SK-N-SH treated with all-trans-retinoic acid at 6 μM for 48 hours (cell line): ENCODE results near the gene SREBF1.

Experiments used
- ATAC-seq: fragments of 200-7000 bp; cut with Tn5 transposase; 3 replicates; pipeline ENCODE4 v1.9.1; 2020; ENCODE audit warnings: mild to moderate bottlenecking, moderate library complexity
- ARNTL ChIP-seq: fragments of 450-650 bp; formaldehyde crosslinking; IDR thresholded peaks from 2 replicates; pipeline ENCODE4 v1.5.0; 2020; ENCODE audit warnings: low read depth, mild to moderate bottlenecking, moderate library complexity, borderline replicate concordance
- BACH2 ChIP-seq: fragments of 250-450 bp; sonication (Bioruptor Pico); IDR thresholded peaks from 2 replicates; pipeline ENCODE4 v1.9.0; 2021; ENCODE audit warnings: mild to moderate bottlenecking, borderline replicate concordance
- CSDC2 ChIP-seq: fragments of 250-450 bp; sonication (Bioruptor Pico); IDR thresholded peaks from 2 replicates; pipeline ENCODE4 v1.5.0; 2020; ENCODE audit warnings: mild to moderate bottlenecking, moderate library complexity
- ESRRG ChIP-seq: fragments of 250-450 bp; sonication (Bioruptor Pico); IDR thresholded peaks from 2 replicates; pipeline ENCODE4 v1.6.1; 2021; ENCODE audit warnings: mild to moderate bottlenecking
- GLIS3 ChIP-seq: fragments of 250-450 bp; sonication (Bioruptor Pico); IDR thresholded peaks from 2 replicates; pipeline ENCODE4 v1.5.0; 2020; ENCODE audit warnings: mild to moderate bottlenecking, moderate library complexity
- ISL1 ChIP-seq: fragments of 250-450 bp; sonication (Bioruptor Pico); IDR thresholded peaks from 2 replicates; pipeline ENCODE4 v2.1.2; 2022; ENCODE audit warnings: mild to moderate bottlenecking, moderate library complexity
- OSR1 ChIP-seq: fragments of 250-450 bp; sonication (Bioruptor Pico); IDR thresholded peaks from 2 replicates; pipeline ENCODE4 v1.8.0; 2022; ENCODE audit warnings: moderate library complexity, mild to moderate bottlenecking, inconsistent platforms
- PPARA ChIP-seq: fragments of 250-450 bp; sonication (Bioruptor Pico); IDR thresholded peaks from 2 replicates; pipeline ENCODE4 v1.5.0; 2020; ENCODE audit warnings: mild to moderate bottlenecking, borderline replicate concordance
- RARB ChIP-seq: fragments of 250-450 bp; sonication (Bioruptor Pico); IDR thresholded peaks from 2 replicates; pipeline ENCODE4 v1.8.0; 2021; ENCODE audit warnings: mild to moderate bottlenecking, moderate library complexity
- SNAI2 ChIP-seq: fragments of 250-450 bp; sonication (Bioruptor Pico); IDR thresholded peaks from 2 replicates; pipeline ENCODE4 v1.5.0; 2020; ENCODE audit warnings: mild to moderate bottlenecking, moderate library complexity
- TCF4 ChIP-seq: fragments of 250-450 bp; sonication (Bioruptor Pico); IDR thresholded peaks from 2 replicates; pipeline ENCODE4 v1.8.0; 2021; ENCODE audit warnings: mild to moderate bottlenecking, moderate library complexity, borderline replicate concordance
- TOX ChIP-seq: fragments of 250-450 bp; sonication (Bioruptor Pico); IDR thresholded peaks from 2 replicates; pipeline ENCODE4 v1.8.0; 2021; ENCODE audit warnings: mild to moderate bottlenecking, moderate library complexity, borderline replicate concordance
- ZC3H10 ChIP-seq: fragments of 250-450 bp; sonication (Bioruptor Pico); IDR thresholded peaks from 2 replicates; pipeline ENCODE4 v1.5.1; 2021; ENCODE audit warnings: mild to moderate bottlenecking, moderate library complexity
- ZFP3 ChIP-seq: fragments of 250-450 bp; sonication (Bioruptor Pico); IDR thresholded peaks from 2 replicates; pipeline ENCODE4 v1.5.0; 2020; ENCODE audit warnings: mild to moderate bottlenecking, moderate library complexity
- ZFP30 ChIP-seq: fragments of 450-650 bp; formaldehyde crosslinking; IDR thresholded peaks from 2 replicates; pipeline ENCODE4 v1.5.0; 2022; ENCODE audit warnings: mild to moderate bottlenecking, moderate library complexity
- ZNF565 ChIP-seq: fragments of 450-650 bp; formaldehyde crosslinking; conservative IDR thresholded peaks from 2 replicates; pipeline ENCODE4 v1.5.0; 2020; ENCODE audit warnings: low read depth, mild to moderate bottlenecking, moderate library complexity
- ZNF70 ChIP-seq: fragments of 450-650 bp; formaldehyde crosslinking; IDR thresholded peaks from 2 replicates; pipeline ENCODE4 v1.5.0; 2020; ENCODE audit warnings: mild to moderate bottlenecking, moderate library complexity
- ZNF8 ChIP-seq: fragments of 450-650 bp; formaldehyde crosslinking; IDR thresholded peaks from 2 replicates; pipeline ENCODE4 v1.5.0; 2020; ENCODE audit warnings: mild to moderate bottlenecking, moderate library complexity
- TF ChIP-seq, protein P1 (sequence below): fragments of 250-450 bp; sonication (Bioruptor Pico); IDR thresholded peaks from 2 replicates; pipeline ENCODE4 v1.5.0; 2020; ENCODE audit warnings: mild to moderate bottlenecking, moderate library complexity
- TF ChIP-seq, protein P2 (sequence below): fragments of 250-450 bp; sonication (Bioruptor Pico); IDR thresholded peaks from 2 replicates; pipeline ENCODE4 v1.8.0; 2021; ENCODE audit warnings: low read depth, mild to moderate bottlenecking, moderate library complexity, borderline replicate concordance
- TF ChIP-seq, protein P3 (sequence below): fragments of 250-450 bp; sonication (Bioruptor Pico); IDR thresholded peaks from 2 replicates; pipeline ENCODE4 v1.5.1; 2021; ENCODE audit warnings: mild to moderate bottlenecking, moderate library complexity
- TF ChIP-seq, protein P4 (sequence below): fragments of 250-450 bp; sonication (Bioruptor Pico); IDR thresholded peaks from 2 replicates; pipeline ENCODE4 v1.5.1; 2020; ENCODE audit warnings: low read depth, mild to moderate bottlenecking, moderate library complexity
- TF ChIP-seq, protein P5 (sequence below): fragments of 250-450 bp; sonication (Bioruptor Pico); IDR thresholded peaks from 2 replicates; pipeline ENCODE4 v1.8.0; 2020; ENCODE audit warnings: mild to moderate bottlenecking, moderate library complexity, borderline replicate concordance

Gene SREBF1

DNA sequence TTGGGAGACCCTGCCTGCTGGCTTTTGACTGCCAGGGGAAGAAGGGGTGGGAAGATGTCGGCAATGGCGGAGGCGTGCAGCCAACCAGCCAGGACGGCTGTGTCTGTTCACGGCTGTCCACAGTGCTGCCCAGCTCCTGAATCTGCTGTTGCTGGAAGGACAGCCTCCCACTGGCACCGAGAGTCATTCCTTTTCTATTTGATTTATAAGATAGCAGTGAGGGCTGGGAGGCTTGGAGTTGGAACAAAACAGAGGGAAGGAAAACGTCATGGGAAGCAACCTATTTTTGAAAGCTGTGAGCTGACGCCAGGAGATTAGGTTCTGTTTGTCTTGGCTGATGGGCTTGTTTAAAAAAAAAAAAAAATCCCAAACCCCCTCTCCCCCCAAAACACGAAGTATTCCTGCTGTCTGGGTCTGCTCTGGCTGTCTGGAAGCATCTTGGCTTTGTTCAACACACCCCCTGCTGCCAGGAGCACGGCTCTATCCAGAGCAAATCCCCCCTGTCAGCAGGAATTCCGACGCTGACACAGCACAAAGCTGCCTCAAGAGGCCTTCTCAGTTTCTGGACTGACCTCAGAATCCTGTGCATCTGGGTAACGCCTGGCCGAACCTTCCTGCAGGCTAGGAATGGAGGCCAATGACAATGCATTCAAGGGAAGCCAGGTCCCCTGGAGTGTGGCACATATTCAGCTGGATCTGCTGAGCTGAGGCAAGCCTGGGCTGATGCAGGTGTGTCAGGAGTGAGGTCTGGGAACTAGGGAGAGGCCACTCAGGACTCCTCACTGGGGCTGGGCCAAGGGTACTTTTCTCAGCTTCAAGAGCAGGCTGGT lies 41.0 kb upstream of the SREBF1 start:
- ATAC-seq = peak; percentile 89
- TF ChIP-seq, protein P1, sequence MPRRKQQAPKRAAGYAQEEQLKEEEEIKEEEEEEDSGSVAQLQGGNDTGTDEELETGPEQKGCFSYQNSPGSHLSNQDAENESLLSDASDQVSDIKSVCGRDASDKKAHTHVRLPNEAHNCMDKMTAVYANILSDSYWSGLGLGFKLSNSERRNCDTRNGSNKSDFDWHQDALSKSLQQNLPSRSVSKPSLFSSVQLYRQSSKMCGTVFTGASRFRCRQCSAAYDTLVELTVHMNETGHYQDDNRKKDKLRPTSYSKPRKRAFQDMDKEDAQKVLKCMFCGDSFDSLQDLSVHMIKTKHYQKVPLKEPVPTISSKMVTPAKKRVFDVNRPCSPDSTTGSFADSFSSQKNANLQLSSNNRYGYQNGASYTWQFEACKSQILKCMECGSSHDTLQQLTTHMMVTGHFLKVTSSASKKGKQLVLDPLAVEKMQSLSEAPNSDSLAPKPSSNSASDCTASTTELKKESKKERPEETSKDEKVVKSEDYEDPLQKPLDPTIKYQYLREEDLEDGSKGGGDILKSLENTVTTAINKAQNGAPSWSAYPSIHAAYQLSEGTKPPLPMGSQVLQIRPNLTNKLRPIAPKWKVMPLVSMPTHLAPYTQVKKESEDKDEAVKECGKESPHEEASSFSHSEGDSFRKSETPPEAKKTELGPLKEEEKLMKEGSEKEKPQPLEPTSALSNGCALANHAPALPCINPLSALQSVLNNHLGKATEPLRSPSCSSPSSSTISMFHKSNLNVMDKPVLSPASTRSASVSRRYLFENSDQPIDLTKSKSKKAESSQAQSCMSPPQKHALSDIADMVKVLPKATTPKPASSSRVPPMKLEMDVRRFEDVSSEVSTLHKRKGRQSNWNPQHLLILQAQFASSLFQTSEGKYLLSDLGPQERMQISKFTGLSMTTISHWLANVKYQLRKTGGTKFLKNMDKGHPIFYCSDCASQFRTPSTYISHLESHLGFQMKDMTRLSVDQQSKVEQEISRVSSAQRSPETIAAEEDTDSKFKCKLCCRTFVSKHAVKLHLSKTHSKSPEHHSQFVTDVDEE (CRISPR knock-in tag) = peak; percentile 9; the same call in 1 of the 2 replicates
- TF ChIP-seq OSR1 (CRISPR knock-in tag) (no peak), ESRRG (CRISPR knock-in tag) (no peak), ARNTL (CRISPR knock-in tag) (no peak), SNAI2 (CRISPR knock-in tag) (peak; percentile 23; the same call in 1 of the 2 replicates), PPARA (CRISPR knock-in tag) (no peak), BACH2 (CRISPR knock-in tag) (peak; percentile 64; the same call in 1 of the 2 replicates), ZNF565 (CRISPR knock-in tag) (no peak), TCF4 (CRISPR knock-in tag) (peak; percentile 39; the same call in 1 of the 2 replicates), TOX (CRISPR knock-in tag) (no peak), ISL1 (CRISPR knock-in tag) (peak; percentile 77), GLIS3 (CRISPR knock-in tag) (no peak), CSDC2 (peak; percentile 86), RARB (CRISPR knock-in tag) (no peak), ZFP30 (CRISPR knock-in tag) (no peak), ZNF8 (CRISPR knock-in tag) (no peak), ZFP3 (CRISPR knock-in tag) (no peak; the same call in 1 of the 2 replicates), ZNF70 (CRISPR knock-in tag) (0 out of 2 replicates have a peak, but pooled peaks have one; percentile 9), ZC3H10 (CRISPR knock-in tag) (no peak)
- TF ChIP-seq, protein P2, sequence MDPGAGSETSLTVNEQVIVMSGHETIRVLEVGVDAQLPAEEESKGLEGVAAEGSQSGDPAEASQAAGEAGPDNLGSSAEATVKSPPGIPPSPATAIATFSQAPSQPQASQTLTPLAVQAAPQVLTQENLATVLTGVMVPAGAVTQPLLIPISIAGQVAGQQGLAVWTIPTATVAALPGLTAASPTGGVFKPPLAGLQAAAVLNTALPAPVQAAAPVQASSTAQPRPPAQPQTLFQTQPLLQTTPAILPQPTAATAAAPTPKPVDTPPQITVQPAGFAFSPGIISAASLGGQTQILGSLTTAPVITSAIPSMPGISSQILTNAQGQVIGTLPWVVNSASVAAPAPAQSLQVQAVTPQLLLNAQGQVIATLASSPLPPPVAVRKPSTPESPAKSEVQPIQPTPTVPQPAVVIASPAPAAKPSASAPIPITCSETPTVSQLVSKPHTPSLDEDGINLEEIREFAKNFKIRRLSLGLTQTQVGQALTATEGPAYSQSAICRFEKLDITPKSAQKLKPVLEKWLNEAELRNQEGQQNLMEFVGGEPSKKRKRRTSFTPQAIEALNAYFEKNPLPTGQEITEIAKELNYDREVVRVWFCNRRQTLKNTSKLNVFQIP = no peak
- TF ChIP-seq, protein P3, sequence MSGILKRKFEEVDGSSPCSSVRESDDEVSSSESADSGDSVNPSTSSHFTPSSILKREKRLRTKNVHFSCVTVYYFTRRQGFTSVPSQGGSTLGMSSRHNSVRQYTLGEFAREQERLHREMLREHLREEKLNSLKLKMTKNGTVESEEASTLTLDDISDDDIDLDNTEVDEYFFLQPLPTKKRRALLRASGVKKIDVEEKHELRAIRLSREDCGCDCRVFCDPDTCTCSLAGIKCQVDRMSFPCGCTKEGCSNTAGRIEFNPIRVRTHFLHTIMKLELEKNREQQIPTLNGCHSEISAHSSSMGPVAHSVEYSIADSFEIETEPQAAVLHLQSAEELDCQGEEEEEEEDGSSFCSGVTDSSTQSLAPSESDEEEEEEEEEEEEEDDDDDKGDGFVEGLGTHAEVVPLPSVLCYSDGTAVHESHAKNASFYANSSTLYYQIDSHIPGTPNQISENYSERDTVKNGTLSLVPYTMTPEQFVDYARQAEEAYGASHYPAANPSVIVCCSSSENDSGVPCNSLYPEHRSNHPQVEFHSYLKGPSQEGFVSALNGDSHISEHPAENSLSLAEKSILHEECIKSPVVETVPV = peak; percentile 52; the same call in 1 of the 2 replicates
- TF ChIP-seq, protein P4, sequence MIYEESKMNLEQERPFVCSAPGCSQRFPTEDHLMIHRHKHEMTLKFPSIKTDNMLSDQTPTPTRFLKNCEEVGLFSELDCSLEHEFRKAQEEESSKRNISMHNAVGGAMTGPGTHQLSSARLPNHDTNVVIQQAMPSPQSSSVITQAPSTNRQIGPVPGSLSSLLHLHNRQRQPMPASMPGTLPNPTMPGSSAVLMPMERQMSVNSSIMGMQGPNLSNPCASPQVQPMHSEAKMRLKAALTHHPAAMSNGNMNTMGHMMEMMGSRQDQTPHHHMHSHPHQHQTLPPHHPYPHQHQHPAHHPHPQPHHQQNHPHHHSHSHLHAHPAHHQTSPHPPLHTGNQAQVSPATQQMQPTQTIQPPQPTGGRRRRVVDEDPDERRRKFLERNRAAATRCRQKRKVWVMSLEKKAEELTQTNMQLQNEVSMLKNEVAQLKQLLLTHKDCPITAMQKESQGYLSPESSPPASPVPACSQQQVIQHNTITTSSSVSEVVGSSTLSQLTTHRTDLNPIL (CRISPR knock-in tag) = peak; percentile 49; the same call in 1 of the 2 replicates
- TF ChIP-seq, protein P5, sequence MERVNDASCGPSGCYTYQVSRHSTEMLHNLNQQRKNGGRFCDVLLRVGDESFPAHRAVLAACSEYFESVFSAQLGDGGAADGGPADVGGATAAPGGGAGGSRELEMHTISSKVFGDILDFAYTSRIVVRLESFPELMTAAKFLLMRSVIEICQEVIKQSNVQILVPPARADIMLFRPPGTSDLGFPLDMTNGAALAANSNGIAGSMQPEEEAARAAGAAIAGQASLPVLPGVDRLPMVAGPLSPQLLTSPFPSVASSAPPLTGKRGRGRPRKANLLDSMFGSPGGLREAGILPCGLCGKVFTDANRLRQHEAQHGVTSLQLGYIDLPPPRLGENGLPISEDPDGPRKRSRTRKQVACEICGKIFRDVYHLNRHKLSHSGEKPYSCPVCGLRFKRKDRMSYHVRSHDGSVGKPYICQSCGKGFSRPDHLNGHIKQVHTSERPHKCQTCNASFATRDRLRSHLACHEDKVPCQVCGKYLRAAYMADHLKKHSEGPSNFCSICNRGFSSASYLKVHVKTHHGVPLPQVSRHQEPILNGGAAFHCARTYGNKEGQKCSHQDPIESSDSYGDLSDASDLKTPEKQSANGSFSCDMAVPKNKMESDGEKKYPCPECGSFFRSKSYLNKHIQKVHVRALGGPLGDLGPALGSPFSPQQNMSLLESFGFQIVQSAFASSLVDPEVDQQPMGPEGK = no peak
- TF ChIP-seq, all 23 proteins: peak for 9

DNA sequence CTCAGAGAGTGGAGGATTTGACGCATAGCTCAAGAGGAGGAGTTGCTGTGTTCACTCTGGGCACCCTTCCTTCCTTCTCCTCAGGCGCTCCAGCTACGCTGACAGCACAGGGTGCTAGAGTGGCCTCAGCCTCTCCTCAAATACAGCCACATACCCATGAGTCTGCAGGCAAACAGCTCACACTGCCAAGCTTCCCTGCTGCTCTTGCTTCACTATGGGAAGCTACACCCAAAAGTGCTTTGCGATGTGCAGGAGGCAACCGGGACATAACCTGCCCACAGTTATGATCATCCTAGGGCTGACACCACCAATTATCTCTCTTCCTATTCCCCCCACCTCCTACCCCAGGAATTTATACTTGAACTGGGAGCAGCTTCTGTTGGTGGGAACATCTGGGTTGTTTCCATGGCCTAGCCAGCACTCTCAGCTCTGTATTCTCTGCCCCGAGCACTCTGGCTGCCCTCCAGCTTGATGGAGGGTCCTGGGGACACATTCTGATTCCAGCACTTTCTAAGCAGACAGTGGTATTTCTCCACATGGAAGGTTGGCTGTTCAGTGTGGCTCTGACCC lies 40.3 kb upstream of the SREBF1 start:
- peak; percentile 23 for ATAC-seq
- TF ChIP-seq ZFP30 (CRISPR knock-in tag) (no peak), ZNF70 (CRISPR knock-in tag) (no peak), RARB (CRISPR knock-in tag) (no peak)
- TF ChIP-seq, protein P5 = no peak
- TF ChIP-seq, protein P3 = no peak
- TF ChIP-seq, protein P4 (CRISPR knock-in tag) = no peak
